Measurements from ENCODE around the gene RGS7.

DNA sequence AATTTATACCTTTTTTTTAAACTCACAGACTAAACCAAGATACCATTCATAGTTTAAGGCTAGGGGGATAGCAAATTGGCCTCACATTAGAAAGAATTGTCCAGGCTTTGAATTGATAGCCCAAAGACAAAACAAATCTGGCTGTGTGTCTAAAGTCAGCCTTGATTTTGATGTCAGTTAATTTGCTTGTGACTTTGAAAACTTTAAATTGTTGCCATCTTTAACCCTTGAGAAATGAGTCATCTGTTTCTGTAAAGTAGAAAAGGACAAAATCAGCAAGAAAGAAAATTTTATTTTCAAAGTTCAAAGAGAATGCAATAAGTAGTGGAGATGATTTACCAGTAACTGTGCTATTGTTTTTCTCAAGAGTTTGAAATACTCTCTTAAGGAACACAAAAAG is 184.5 kb downstream of the RGS7 start:
- TF ChIP-seq, protein P1, sequence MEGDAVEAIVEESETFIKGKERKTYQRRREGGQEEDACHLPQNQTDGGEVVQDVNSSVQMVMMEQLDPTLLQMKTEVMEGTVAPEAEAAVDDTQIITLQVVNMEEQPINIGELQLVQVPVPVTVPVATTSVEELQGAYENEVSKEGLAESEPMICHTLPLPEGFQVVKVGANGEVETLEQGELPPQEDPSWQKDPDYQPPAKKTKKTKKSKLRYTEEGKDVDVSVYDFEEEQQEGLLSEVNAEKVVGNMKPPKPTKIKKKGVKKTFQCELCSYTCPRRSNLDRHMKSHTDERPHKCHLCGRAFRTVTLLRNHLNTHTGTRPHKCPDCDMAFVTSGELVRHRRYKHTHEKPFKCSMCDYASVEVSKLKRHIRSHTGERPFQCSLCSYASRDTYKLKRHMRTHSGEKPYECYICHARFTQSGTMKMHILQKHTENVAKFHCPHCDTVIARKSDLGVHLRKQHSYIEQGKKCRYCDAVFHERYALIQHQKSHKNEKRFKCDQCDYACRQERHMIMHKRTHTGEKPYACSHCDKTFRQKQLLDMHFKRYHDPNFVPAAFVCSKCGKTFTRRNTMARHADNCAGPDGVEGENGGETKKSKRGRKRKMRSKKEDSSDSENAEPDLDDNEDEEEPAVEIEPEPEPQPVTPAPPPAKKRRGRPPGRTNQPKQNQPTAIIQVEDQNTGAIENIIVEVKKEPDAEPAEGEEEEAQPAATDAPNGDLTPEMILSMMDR (conservative IDR thresholded peaks at IDR 0.05; ENCODE audit: low read length): no peak
- no peak for TF ChIP-seq EZH2phosphoT487 (IDR thresholded peaks at IDR 0.05; ENCODE audit: borderline replicate concordance)
